Tibial artery (tissue), 4 donors: ENCODE results near the gene KRT13.

Experiments
- DNase-seq, 2 donors: peaks; one replicate each; pipeline ENCODE4 v3.0.0-alpha.2; 2019
- H3K27ac ChIP-seq, 2 donors: fragments of 200-600 bp; sonication (generic) in 1 of 2; 1 replicate in 1 of 2; 2 replicates in 1 of 2; pipeline ENCODE4 v1.5.1; 2018 to 2019; ENCODE audit warnings: mild to moderate bottlenecking in 1 of 2
- H3K27me3 ChIP-seq, 2 donors: fragments of 200-600 bp; sonication (generic) in 1 of 2; one replicate each; pipeline versions ENCODE4 v1.5.1 to v1.6.0; 2016 to 2019
- H3K36me3 ChIP-seq, 3 donors: fragments of 200-600 bp; sonication (generic) in 2 of 3; one replicate each; pipeline ENCODE4 v1.5.1; 2016 to 2019; ENCODE audit warnings: mild to moderate bottlenecking in 2 of 3
- H3K4me1 ChIP-seq, 4 donors: fragments of 200-600 bp; sonication (generic) in 2 of 4; 1 replicate in 3 of 4; 2 replicates in 1 of 4; pipeline ENCODE4 v1.5.1; 2016 to 2019
- H3K4me3 ChIP-seq, 2 donors: fragments of 200-600 bp; sonication (generic) in 1 of 2; 1 replicate in 1 of 2; 2 replicates in 1 of 2; pipeline ENCODE4 v1.5.1; 2018 to 2019; ENCODE audit warnings: mild to moderate bottlenecking in 2 of 2
- H3K9me3 ChIP-seq, 3 donors: fragments of 200-600 bp; sonication (generic) in 1 of 3; one replicate each; pipeline ENCODE4 v1.5.1; 2016 to 2019
- intact Hi-C: fragments of 100-400 bp; cut with DNase I; formaldehyde crosslinking; loops from one replicate; pipeline ENCODE4 v1.15.0; 2023; ENCODE audit warnings: low total_unique reads
- TF ChIP-seq, protein P1 (sequence below), 2 experiments: fragments of 200-600 bp in 1 of 2; fragments of 450-650 bp in 1 of 2; IDR thresholded peaks; one replicate each; pipeline ENCODE4 v1.5.1; 2017 to 2019; ENCODE audit warnings: antibody characterized with exemption in 2 of 2, mild to moderate bottlenecking in 1 of 2, moderate library complexity in 1 of 2

KRT13 gene

DNA sequence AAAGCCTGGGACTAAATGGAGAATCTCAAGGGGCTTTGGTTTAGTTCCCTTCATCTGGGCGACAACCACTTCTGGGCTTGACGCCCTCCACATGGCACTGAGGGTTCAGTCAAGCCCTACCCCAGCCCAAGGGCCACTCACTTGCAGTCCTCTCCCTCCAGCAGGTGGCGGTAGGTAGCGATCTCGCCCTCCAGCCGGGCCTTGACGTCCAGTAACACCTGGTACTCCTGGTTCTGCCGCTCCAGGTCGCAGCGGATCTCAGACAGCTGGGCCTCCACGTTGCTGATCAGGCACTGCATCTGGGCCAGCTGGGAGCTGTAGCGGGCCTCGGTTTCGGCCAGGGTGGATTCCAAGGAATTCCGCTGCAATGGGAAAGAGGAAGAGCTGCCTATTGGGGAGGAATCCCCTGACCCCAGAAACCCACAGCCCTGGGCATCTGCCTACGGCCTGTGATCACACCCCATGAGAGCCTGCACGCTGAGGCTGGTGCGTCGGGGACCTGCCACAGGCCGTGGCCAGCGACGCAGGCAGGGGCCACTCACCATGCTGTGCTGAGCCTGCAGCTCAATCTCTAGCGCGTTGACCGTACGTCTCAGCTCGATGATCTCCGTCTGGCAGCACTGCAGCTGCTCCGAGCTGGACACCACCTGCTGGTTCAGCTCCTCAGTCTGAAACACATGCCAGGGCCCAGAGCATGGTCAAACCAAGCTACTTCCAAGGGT, 18.4 kb downstream of the KRT13 start:
- no peak for DNase-seq

DNA sequence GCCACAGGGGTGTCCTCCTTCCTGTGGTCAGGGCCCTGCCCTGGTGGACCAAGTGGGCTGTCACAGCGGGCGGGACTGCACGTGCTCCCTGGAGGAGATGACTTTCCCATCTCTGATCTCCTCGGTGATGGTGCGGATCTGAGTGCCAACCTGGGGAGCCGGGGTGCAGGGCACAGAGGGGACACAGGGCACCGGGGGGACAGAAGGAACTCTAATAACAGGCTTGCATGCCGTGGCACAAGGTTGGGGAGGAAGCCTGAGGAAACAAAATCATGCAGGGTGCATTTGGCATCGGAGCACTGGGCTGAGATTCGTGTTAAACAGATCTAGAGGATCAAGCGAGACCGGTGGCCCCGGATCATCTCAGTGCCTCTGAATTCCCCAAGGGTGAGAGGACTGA, 19.1 kb downstream of the KRT13 start:
- no peak overlapping the region for H3K4me3 ChIP-seq
- H3K4me1 ChIP-seq, result no peaks in the 10 kb centered on the region
- no peak for DNase-seq
- H3K27me3 ChIP-seq, result peaks cover 0 to 23% of the 10 kb centered on the region in 2 donors
- intact Hi-C loops, result no loop called here
- TF ChIP-seq, protein P1, sequence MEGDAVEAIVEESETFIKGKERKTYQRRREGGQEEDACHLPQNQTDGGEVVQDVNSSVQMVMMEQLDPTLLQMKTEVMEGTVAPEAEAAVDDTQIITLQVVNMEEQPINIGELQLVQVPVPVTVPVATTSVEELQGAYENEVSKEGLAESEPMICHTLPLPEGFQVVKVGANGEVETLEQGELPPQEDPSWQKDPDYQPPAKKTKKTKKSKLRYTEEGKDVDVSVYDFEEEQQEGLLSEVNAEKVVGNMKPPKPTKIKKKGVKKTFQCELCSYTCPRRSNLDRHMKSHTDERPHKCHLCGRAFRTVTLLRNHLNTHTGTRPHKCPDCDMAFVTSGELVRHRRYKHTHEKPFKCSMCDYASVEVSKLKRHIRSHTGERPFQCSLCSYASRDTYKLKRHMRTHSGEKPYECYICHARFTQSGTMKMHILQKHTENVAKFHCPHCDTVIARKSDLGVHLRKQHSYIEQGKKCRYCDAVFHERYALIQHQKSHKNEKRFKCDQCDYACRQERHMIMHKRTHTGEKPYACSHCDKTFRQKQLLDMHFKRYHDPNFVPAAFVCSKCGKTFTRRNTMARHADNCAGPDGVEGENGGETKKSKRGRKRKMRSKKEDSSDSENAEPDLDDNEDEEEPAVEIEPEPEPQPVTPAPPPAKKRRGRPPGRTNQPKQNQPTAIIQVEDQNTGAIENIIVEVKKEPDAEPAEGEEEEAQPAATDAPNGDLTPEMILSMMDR (IDR thresholded peaks at IDR 0.05), result no peak
- no peaks in the 10 kb centered on the region for H3K36me3 ChIP-seq
- no peaks in the 10 kb centered on the region for H3K9me3 ChIP-seq
- H3K27ac ChIP-seq, result no peak overlapping the region

More for the DNA sequence above, 18.4 kb downstream of the KRT13 start:
- no peak overlapping the region for H3K27ac ChIP-seq
- intact Hi-C loops, result no loop called here
- no peaks in the 10 kb centered on the region for H3K9me3 ChIP-seq
- no peak overlapping the region for H3K4me3 ChIP-seq
- H3K4me1 ChIP-seq, result no peaks in the 10 kb centered on the region
- TF ChIP-seq, protein P1 (IDR thresholded peaks at IDR 0.05), result no peak
- peaks cover 0 to 23% of the 10 kb centered on the region in 2 donors for H3K27me3 ChIP-seq
- H3K36me3 ChIP-seq, result no peaks in the 10 kb centered on the region

DNA sequence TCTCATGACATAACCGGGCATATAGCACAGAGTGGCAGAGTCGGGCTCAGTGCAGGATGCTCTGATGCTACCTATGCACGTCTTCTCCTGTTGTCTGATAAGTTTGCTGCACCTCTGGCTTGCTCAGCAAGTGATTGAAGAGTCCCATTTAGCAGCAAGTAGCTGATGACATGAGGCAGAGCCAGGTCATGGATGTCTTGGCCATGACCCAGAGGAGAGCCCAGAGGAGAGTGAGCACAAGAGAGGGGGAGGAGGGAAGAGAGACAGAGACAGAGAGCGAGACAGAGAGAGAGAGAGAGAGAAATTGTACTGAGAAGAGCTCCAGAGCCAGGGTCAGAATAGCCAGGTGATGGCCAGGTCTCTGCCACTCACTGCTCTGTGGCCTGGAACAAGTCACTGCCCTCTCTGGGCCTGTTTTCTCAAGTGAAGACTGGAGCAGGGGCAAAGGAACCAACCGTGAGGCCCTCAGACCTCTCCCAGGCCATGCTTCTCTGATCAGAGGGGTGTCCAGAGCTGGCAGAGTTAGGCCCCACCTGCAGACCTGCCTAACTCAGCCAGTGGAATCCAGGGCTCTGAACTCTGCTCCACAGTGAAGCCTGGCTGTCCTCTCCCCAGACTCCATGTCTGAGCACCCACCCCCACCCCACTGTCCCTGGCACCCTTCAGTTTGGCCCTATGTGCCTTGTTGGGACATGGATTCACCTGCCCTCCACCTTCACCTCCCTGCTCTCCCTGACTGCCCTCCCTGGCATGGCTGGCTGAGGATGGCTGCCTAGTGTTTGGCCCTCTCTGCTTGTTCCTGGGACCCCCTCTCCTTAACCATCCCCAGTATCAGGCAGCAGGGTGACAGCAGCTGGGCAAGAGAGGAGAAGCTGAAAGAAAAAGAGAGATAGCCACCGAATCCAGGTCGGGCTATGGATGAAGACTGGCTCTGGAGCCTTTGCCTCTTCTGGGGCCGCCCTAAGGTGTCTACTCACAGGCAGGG, 20.2 kb downstream of the KRT13 start:
- no peak overlapping the region for H3K4me3 ChIP-seq

DNA sequence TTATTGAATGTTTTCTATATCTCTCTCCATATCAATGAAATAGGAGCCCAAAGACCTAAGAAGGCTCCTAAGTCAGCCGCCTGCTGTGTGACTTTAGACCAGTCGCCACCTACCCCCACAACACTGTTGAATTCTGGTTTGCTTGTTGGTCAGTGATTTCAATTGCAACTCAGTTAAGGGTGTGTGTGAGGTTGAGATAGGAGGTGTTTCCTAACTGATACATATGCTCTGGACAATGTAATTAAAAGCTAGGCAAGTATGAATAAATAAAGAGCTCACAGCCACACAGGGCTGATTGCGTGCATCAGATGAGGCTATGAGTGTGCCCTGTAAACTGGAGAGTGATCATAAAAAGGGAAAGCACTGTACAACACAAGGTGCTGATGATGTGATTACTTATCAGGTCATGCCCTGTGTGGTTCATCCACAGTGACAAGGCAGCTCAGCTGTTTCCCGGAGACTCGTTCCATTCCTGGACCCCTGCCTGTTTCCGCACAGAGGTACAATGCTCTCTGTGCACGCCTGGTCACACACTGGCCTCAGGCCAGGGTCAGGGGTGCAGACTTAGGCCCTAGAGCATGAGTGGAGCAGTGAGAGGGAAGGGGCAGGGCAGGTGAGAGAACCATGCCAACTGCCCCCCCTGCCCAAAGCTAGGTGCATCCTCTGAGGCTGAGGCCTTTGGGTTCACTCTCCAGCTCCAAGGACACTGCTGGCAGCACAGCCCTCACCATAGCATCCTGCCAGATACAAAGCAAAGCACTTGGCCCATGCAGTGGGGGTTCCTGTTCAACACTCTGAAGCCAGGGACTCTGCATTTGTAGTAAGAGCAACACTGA, 21.2 kb downstream of the KRT13 start:
- no peaks in the 10 kb centered on the region for H3K9me3 ChIP-seq
- no peaks in the 10 kb centered on the region for H3K4me1 ChIP-seq
- intact Hi-C loops, result no loop called here
- peaks cover 0 to 23% of the 10 kb centered on the region in 2 donors for H3K27me3 ChIP-seq
- H3K27ac ChIP-seq, result no peak overlapping the region
- no peak overlapping the region for H3K4me3 ChIP-seq
- no peak for DNase-seq
- H3K36me3 ChIP-seq, result no peaks in the 10 kb centered on the region
- TF ChIP-seq, protein P1 (IDR thresholded peaks at IDR 0.05), result no peak

More for the DNA sequence above, 20.2 kb downstream of the KRT13 start:
- peaks cover 0 to 23% of the 10 kb centered on the region in 2 donors for H3K27me3 ChIP-seq
- H3K4me1 ChIP-seq, result no peaks in the 10 kb centered on the region
- no peak for DNase-seq
- intact Hi-C loops, result no loop called here
- TF ChIP-seq, protein P1 (IDR thresholded peaks at IDR 0.05), result no peak
- H3K9me3 ChIP-seq, result no peaks in the 10 kb centered on the region
- H3K36me3 ChIP-seq, result no peaks in the 10 kb centered on the region
- no peak overlapping the region for H3K27ac ChIP-seq

DNA sequence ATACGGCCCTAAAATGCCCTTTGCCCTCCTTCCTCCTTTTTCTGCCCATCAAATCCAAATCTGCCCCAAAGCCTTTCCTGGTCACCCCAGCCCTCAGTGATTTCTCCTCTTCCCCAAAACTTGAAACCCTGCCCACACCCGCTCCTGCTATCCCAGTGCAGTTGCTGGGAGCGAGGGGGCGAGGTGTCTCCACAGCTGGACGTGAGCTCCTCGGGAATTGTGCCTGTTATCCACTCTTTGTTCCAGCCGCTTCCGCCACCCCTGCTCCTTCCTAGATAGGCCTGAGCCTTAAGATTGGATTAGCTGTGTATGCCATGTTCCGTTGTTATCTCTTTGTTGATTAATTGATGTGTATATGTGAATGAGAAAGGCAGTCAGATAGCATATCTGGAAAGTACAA, 21.9 kb downstream of the KRT13 start:
- intact Hi-C loops, result no loop called here
- TF ChIP-seq, protein P1 (IDR thresholded peaks at IDR 0.05), result no peak
- Histone ChIP-seq H3K27me3 (peaks cover 0 to 22% of the 10 kb centered on the region in 2 donors), H3K4me3 (no peak overlapping the region), H3K9me3 (no peaks in the 10 kb centered on the region), H3K27ac (no peak overlapping the region), H3K36me3 (no peaks in the 10 kb centered on the region), H3K4me1 (no peaks in the 10 kb centered on the region)
- no peak for DNase-seq
